Fibroblast of mammary gland (primary cell): ENCODE measurements around the gene C2orf80.
"Not testable (repeated sequence)": the region's sequence is repeated elsewhere in the genome, so short reads cannot be mapped to it uniquely, and the experiment has no call there.

Experiments used
- DNase-seq: peaks from one replicate; pipeline ENCODE4 v3.0.0-alpha.2; 2010; ENCODE audit warnings: low read depth
- H3K4me3 ChIP-seq: 2 replicates; pipeline ENCODE4 v1.5.1; 2011; ENCODE audit warnings: low read depth, mild to moderate bottlenecking, low read length, moderate library complexity; ENCODE audit not compliant: control insufficient read depth
- CTCF ChIP-seq: conservative IDR thresholded peaks from 2 replicates; pipeline ENCODE4 v1.5.1; 2011; ENCODE audit warnings: low read depth, low read length, inconsistent platforms; ENCODE audit not compliant: control insufficient read depth, insufficient read depth

C2orf80 gene

DNA sequence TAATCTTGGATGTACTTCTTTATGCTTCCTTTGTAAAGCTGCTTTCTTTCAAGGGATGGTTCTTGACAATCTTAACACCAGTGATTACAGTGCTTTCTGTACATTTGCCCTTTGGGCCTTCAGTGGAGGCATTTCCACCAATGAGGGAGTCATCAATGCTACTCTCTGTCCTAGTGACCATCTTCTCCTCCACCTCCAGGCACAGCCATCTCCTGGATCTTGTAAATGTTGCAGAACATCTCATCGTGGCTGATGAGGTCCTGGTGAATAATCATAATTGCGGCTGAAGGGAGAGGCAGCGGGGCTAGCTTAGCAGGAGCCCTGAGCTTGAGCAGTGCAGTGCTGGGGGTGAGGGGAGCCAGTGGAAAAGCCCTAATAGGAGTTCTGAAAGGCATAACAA, 32.5 kb upstream of the C2orf80 start:
- H3K4me3 ChIP-seq = no peak overlapping the region
- TF ChIP-seq CTCF = no peak
- peak; percentile 51 for DNase-seq

- H3K4me3 ChIP-seq, DNase-seq: not testable (repeated sequence)
Observed at GRCh38 chr2:208221873-208222272, 32.0 kb upstream of the C2orf80 start.

- H3K4me3 ChIP-seq = no peak overlapping the region
- no peak for TF ChIP-seq CTCF
- DNase-seq = no peak
Observed at GRCh38 chr2:208210688-208211451, 21.0 kb upstream of the C2orf80 start.

- no peak overlapping the region for H3K4me3 ChIP-seq
- no peak for TF ChIP-seq CTCF
- no peak for DNase-seq
Observed at GRCh38 chr2:208208335-208209085, 18.7 kb upstream of the C2orf80 start.

GRCh38 chr2:208207769-208208168, 17.9 kb upstream of the C2orf80 start:
- no peak overlapping the region for H3K4me3 ChIP-seq
- no peak for TF ChIP-seq CTCF

GRCh38 chr2:208204166-208204565, 14.3 kb upstream of the C2orf80 start:
- TF ChIP-seq CTCF = no peak
- DNase-seq = no peak
- H3K4me3 ChIP-seq = no peak overlapping the region

More at GRCh38 chr2:208207769-208208168, 17.9 kb upstream of the C2orf80 start:
- DNase-seq = no peak

DNA sequence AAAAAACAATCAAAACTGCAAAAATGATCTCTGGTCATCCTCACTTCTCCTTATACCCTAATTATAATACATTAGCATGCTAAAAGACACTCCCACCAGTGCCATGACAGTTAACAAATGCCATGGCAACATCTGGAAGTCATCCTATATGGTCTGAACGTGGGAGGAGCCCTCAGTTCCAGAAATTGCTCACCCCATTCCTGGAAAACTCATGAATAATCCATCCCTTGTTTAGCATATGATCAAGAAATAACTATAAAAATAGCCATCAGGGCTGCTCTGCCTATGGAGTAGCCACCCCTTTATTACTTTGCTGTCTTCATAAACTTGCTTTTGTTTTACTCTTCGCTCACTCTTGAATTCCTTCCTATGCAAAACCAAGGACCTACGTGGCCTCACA, 5.7 kb upstream of the C2orf80 start:
- peak; percentile 55 for DNase-seq
- no peak for TF ChIP-seq CTCF
- no peak overlapping the region for H3K4me3 ChIP-seq
